ENCODE data around the gene OCSTAMP. TPM values are rescaled to one million over a fixed set of nuclear protein-coding genes. Genes with fewer than 3 reads are reported as not detected.
A peak's percentile ranks its signal among the peaks of the same experiment; 100 is the strongest.

The OCSTAMP gene
- total RNA-seq, 8 experiments from 2014 or later = 0.15 to 0.29 (median 0.28) TPM; not detected in 5

- peaks cover 2 to 3% of the 10 kb centered on the region in 2 donors for H3K4me1 ChIP-seq (replicated peaks in 1 of 2)
- WGBS, 10 experiments = 0 to 100% (median 34%) methylated on average over 1 to 2 of the region's 3 CpGs; no CpG with 5 or more reads in 2 of the 10 experiments
- ATAC-seq (replicated peaks in 6 of 8) = peak in 3 of 8 experiments; percentile 68 to 88 (median 78)
- H3K4me3 ChIP-seq = no peak overlapping the region
- no peak overlapping the region for H3K27ac ChIP-seq
- in situ Hi-C loops (cut with MboI; ENCODE audit: low pct_unique_long_range_greater_than_20kb in 2 of 9, low sequenced_read_pairs in 9 of 9, unreplicated experiment in 9 of 9) = loop anchor here in 1 of 9 experiments (25.0 kb wide), 1 partner anchor 168 kb away; the partner anchor contains the start of gene TP53RK
These were observed 30.9 kb downstream of the OCSTAMP start for GRCh38 chr20:46519471-46520068.

DNA sequence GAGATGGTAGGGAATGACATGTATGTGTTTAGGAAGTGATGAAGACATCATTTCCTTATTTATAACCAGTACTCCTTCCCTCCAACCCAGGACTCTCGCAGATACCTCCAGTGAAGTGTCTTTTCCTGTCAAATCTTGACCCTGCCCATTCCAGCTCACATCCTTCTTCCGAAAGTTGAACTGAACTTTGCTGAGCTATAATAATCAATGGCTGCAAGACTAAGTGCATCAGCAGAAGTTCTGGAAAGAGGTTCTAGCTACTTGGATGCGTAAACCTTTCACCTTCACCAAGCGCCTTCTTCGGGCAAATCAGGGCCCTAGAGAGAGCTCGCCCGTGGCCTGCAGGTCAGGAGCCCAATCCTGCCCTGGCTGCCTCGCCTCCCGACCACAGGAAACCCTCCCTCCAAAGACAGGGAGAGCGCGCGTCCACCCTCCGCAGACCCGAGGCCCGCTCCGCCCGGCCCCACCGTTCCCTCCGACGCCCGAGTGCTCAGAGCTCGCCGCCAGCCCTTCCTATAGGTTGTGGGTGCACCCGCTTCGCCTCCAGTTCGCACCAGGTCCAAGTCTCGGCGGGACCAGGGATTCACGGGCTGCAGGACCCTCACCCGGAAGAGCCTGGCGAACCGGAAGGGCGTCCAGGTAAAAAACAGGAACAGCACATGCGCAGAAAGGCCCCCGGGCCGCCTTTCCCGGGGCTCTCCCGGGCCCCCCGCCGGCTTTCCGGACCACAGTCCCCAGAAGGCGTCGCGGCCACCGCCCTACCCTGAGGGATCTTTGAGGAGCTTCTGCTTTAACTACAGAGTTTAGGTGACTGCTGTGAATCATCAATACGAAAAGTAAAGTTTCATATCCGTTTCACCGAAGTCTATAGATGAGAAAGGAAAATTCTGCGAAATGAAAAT lies 37.3 kb downstream of the OCSTAMP start, which contains the start of gene ZNF334:
Gene ZNF334, minus strand, starts transcription at position 617 of the 902 bp plus-strand sequence. CDS start 1,457 bp downstream, outside the sequence.
- peaks cover 0 to 6% of the 10 kb centered on the region in 2 donors for H3K4me1 ChIP-seq (replicated peaks in 1 of 2)
- ATAC-seq (replicated peaks in 6 of 8) = peak; percentile 83 to 99 (median 98)
- WGBS, 10 experiments = 0 to 36% (median 17%) methylated on average over 1 to 9 of the region's 49 CpGs; no CpG with 5 or more reads in 1 of the 10 experiments
- in situ Hi-C loops (cut with MboI; ENCODE audit: low pct_unique_long_range_greater_than_20kb in 2 of 9, low sequenced_read_pairs in 9 of 9, unreplicated experiment in 9 of 9) = loop anchor here in 1 of 9 experiments (25.0 kb wide), 1 partner anchor 174 kb away; the partner anchor contains the start of gene TP53RK
- H3K4me3 ChIP-seq = peak within 1 kb of the TSS; percentile 59 to 99 (median 74)
- peak within 1 kb of the TSS; percentile 52 to 57 for H3K27ac ChIP-seq

DNA sequence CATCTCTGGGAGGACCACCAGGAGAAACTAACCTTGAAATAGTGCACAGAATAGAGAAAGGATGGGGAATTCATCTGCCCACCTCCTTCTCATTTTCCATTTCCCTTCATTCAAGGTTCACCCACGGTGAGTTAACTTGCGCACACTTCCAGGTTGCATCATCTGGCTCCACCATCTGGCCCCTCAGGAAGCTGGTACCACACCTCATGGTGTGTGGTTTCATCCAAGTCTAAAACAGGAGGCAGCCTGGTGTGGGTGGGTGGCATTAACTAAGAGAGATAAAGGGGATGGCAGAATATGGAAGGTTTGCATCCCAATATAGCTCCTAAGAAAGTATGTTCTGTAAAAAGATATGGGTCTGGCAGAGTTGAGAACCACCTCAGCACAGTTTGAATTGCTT lies 40.9 kb downstream of the OCSTAMP start:
- in situ Hi-C loops (cut with MboI; ENCODE audit: low pct_unique_long_range_greater_than_20kb in 2 of 9, low sequenced_read_pairs in 9 of 9, unreplicated experiment in 9 of 9) = loop anchor here in 1 of 9 experiments (25.0 kb wide), 1 partner anchor 178 kb away; the partner anchor contains the start of gene TP53RK
- peaks cover 0 to 6% of the 10 kb centered on the region in 2 donors for H3K4me1 ChIP-seq (replicated peaks in 1 of 2)
- H3K27ac ChIP-seq = no peak overlapping the region

GRCh38 chr20:46507760-46508407 lies 42.6 kb downstream of the OCSTAMP start:
- in situ Hi-C loops (cut with MboI; ENCODE audit: low pct_unique_long_range_greater_than_20kb in 2 of 9, low sequenced_read_pairs in 9 of 9, unreplicated experiment in 9 of 9) = loop anchor here in 1 of 9 experiments (25.0 kb wide), 1 partner anchor 179 kb away; the partner anchor contains the start of gene TP53RK
- peaks cover 0 to 6% of the 10 kb centered on the region in 2 donors for H3K4me1 ChIP-seq (replicated peaks in 1 of 2)
- 43 to 96% (median 90%) methylated on average over 3 to 4 of the region's 4 CpGs; no CpG with 5 or more reads in 2 of the 10 experiments for WGBS, 10 experiments
- no peak for ATAC-seq (replicated peaks in 6 of 8)
- H3K27ac ChIP-seq = no peak overlapping the region
- H3K4me3 ChIP-seq = no peak overlapping the region

More for the DNA sequence above, 40.9 kb downstream of the OCSTAMP start:
- 44 to 100% (median 84%) methylated on average over 1 to 2 of the region's 2 CpGs; no CpG with 5 or more reads in 4 of the 10 experiments for WGBS, 10 experiments
- ATAC-seq (replicated peaks in 6 of 8) = no peak
- H3K4me3 ChIP-seq = no peak overlapping the region

DNA sequence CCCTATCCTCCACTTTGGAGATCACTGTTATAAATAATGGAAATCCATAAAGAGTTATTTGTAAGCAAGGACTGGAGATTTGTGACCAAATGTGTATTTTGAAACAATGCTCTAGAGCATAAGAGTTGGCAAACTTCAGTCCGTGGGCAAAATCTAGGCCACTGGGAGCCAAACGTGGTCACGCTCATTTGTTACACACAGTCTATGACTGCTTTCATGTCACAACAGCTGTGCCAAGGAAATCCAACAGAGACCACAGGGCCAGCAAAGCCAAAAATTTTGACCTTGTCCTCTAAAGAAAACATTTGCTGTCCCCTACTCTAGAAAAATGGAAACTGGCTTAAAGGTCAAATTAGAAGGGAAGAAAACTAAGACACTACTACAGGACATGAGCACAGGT lies 44.9 kb downstream of the OCSTAMP start:
- H3K4me1 ChIP-seq (replicated peaks in 1 of 2) = no peaks in the 10 kb centered on the region
- no peak for ATAC-seq (replicated peaks in 6 of 8)
- H3K4me3 ChIP-seq = no peak overlapping the region
- in situ Hi-C loops (cut with MboI; ENCODE audit: low pct_unique_long_range_greater_than_20kb in 2 of 9, low sequenced_read_pairs in 9 of 9, unreplicated experiment in 9 of 9) = loop anchor here in 1 of 9 experiments (25.0 kb wide), 1 partner anchor 182 kb away; the partner anchor contains the start of gene TP53RK
- 58 to 100% (median 93%) methylated on average over 1 to 3 of the region's 3 CpGs; no CpG with 5 or more reads in 2 of the 10 experiments for WGBS, 10 experiments
- no peak overlapping the region for H3K27ac ChIP-seq

DNA sequence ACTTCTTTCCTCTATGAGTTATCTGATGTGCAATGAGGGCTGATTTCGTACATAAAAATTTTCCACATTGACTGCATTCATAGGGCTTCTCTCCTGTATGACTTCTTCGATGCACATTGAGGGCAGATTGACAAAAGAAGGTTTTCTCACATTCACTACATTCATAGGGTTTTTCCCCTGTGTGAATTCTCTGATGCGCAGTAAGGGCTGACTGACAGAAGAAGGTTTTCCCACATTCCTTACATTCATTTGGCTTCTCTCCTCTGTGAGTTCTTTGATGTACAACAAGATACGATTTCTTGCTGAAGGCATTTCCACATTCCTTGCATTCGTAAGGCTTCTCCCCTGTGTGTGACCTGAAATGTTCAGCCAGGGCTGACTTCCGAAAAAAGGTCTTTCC lies 48.5 kb downstream of the OCSTAMP start:
- no peaks in the 10 kb centered on the region for H3K4me1 ChIP-seq (replicated peaks in 1 of 2)
- no peak overlapping the region for H3K27ac ChIP-seq
- ATAC-seq (replicated peaks in 6 of 8) = no peak
- H3K4me3 ChIP-seq = no peak overlapping the region
- WGBS, 10 experiments = 24 to 100% (median 78%) methylated on average over 1 to 6 of the region's 6 CpGs
- in situ Hi-C loops (cut with MboI; ENCODE audit: low pct_unique_long_range_greater_than_20kb in 2 of 9, low sequenced_read_pairs in 9 of 9, unreplicated experiment in 9 of 9) = loop anchor here in 1 of 9 experiments (25.0 kb wide), 1 partner anchor 185 kb away; the partner anchor contains the start of gene TP53RK

DNA sequence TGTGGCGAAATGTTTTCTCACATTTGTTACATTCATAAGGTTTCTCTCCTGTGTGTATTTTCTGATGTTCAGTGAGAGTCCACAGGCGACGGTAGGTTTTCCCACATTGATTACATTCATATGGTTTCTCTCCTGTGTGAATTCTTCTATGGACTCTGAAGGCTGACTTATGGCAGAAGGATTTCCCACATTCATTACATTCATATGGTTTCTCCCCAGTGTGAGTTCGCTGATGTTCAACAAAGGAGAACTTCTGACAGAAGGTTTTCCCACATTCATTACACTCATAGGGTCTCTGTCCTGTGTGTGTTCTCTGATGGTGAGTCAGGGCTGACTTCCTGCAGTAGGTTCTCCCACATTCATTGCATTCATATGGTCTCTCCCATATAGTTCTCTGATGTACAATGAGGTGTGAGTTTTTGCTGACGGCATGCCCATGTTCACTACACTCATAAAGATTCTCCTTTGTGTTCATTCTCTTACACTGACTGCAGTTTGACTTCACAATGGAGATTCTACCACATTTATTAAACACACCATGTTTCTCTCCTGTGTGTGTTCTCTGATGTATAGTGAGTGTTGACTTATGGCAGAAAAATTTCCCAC lies 49.0 kb downstream of the OCSTAMP start:
- no peak for ATAC-seq (replicated peaks in 6 of 8)
- WGBS, 10 experiments = 24 to 97% (median 91%) methylated on average over 2 to 5 of the region's 5 CpGs
- Histone ChIP-seq H3K4me3 (no peak overlapping the region), H3K27ac (no peak overlapping the region), H3K4me1 (replicated peaks in 1 of 2) (no peaks in the 10 kb centered on the region)
- in situ Hi-C loops (cut with MboI; ENCODE audit: low pct_unique_long_range_greater_than_20kb in 2 of 9, low sequenced_read_pairs in 9 of 9, unreplicated experiment in 9 of 9) = loop anchor here in 1 of 9 experiments (25.0 kb wide), 1 partner anchor 186 kb away; the partner anchor contains the start of gene TP53RK

DNA sequence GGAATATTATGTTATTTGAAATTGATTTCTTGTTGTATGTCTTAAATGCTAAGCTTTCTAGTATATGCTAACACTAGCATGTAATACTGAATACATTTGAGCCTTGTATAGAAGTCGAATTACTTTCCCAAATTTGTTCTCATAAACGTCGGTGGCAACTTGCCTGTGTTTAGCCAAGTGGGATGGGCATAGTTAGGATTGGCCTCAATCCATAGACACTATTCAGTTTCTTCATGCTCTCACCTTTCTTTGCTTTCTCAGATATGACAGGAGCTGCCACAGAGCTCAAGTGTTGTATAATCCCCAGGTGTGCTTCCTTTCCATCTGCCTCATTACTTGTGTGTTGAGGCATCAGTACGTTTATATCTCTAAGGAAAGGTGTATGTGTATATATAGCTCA lies 56.4 kb downstream of the OCSTAMP start:
- ATAC-seq (replicated peaks in 6 of 8) = no peak
- Histone ChIP-seq H3K4me1 (replicated peaks in 1 of 2) (no peaks in the 10 kb centered on the region), H3K27ac (no peak overlapping the region), H3K4me3 (no peak overlapping the region)
- 8 to 88% (median 76%) methylated on average over 2 to 4 of the region's 4 CpGs; no CpG with 5 or more reads in 3 of the 10 experiments for WGBS, 10 experiments
- in situ Hi-C loops (cut with MboI; ENCODE audit: low pct_unique_long_range_greater_than_20kb in 2 of 9, low sequenced_read_pairs in 9 of 9, unreplicated experiment in 9 of 9) = no loop called here

GRCh38 chr20:46491354-46491753 lies 59.1 kb downstream of the OCSTAMP start:
- H3K4me1 ChIP-seq (replicated peaks in 1 of 2) = no peaks in the 10 kb centered on the region
- no peak for ATAC-seq (replicated peaks in 6 of 8)
- WGBS, 10 experiments = 34 to 97% (median 82%) methylated on average over 1 to 8 of the region's 8 CpGs; no CpG with 5 or more reads in 1 of the 10 experiments
- no peak overlapping the region for H3K4me3 ChIP-seq
- H3K27ac ChIP-seq = no peak overlapping the region
- in situ Hi-C loops (cut with MboI; ENCODE audit: low pct_unique_long_range_greater_than_20kb in 2 of 9, low sequenced_read_pairs in 9 of 9, unreplicated experiment in 9 of 9) = no loop called here

All from motor neuron (in vitro differentiated cells).